Heart right ventricle (tissue), 16 donors: ENCODE measurements around the gene MAZ. TPM values are rescaled to one million over a fixed set of nuclear protein-coding genes. Genes with fewer than 3 reads are reported as not detected.
A peak's percentile ranks its signal among the peaks of the same experiment; 100 is the strongest.

Source experiments
- ATAC-seq, 8 donors: fragments of 200-7000 bp; cut with Tn5 transposase; one replicate each; pipeline ENCODE4 v1.9.1; 2020; ENCODE audit warnings: mild to moderate bottlenecking in 8 of 8, moderate library complexity in 8 of 8, moderate number of reproducible peaks in 1 of 8
- DNase-seq, 2 donors: peaks; one replicate each; pipeline ENCODE4 v3.0.0-alpha.2; 2020
- H3K27ac ChIP-seq, 10 donors: fragments of 200-600 bp; sonication (generic) in 2 of 10; one replicate each; pipeline versions ENCODE4 v1.5.0 to v1.8.0; 2020 to 2022; ENCODE audit warnings: mild to moderate bottlenecking in 3 of 10
- H3K27me3 ChIP-seq, 7 donors: fragments of 200-600 bp; one replicate each; pipeline ENCODE4 v1.8.0; 2021 to 2022; ENCODE audit warnings: mild to moderate bottlenecking in 2 of 7
- H3K36me3 ChIP-seq, 9 donors: fragments of 200-600 bp; sonication (generic) in 1 of 9; one replicate each; pipeline versions ENCODE4 v1.5.0 to v1.8.0; 2020 to 2022; ENCODE audit warnings: mild to moderate bottlenecking in 2 of 9
- H3K4me1 ChIP-seq, 9 donors: fragments of 200-600 bp; sonication (generic) in 1 of 9; one replicate each; pipeline versions ENCODE4 v1.5.0 to v1.8.0; 2020 to 2022; ENCODE audit warnings: mild to moderate bottlenecking in 4 of 9
- H3K4me3 ChIP-seq, 10 donors: fragments of 200-600 bp; sonication (generic) in 2 of 10; one replicate each; pipeline versions ENCODE4 v1.5.0 to v1.8.0; 2020 to 2022; ENCODE audit warnings: mild to moderate bottlenecking in 7 of 10, moderate library complexity in 2 of 10
- H3K9me3 ChIP-seq, 11 donors: fragments of 200-600 bp in 10 of 11; sonication (generic) in 2 of 11; one replicate each; pipeline versions ENCODE4 v1.5.0 to v1.8.0; 2013 to 2022; ENCODE audit warnings: mild to moderate bottlenecking in 2 of 11, control low read depth in 1 of 11, moderate library complexity in 1 of 11
- WGBS, 2 donors: extraction: QIAGEN DNeasy Blood & Tissue Kit; methylation state at CpG; one replicate each; pipeline ENCODE4 v1.1.7; 2013; ENCODE audit warnings: inconsistent platforms in 1 of 2; 5-methylcytosine and 5-hydroxymethylcytosine counted together
- intact Hi-C, 10 donors: fragments of 100-400 bp; cut with DNase I; formaldehyde crosslinking; loops; one replicate each; pipeline versions ENCODE4 v1.11.1 to v1.14.2; 2022
- polyA plus RNA-seq, 2 donors: library from polyadenylated mRNA; stranded (reverse); fragments of 200-250 nt; gene quantifications; one replicate each; pipeline ENCODE4 v1.2.3, GENCODE V29; 2013
- total RNA-seq, 10 donors: library from RNA; stranded (reverse); fragmentation: NEBNext Ultra II Directional in 3 of 10; extraction: Animal tissue kit (Norgen Biotek cat#: 25700) in 3 of 10; gene quantifications; one replicate each; pipeline versions ENCODE4 v1.2.1 to v1.2.4, GENCODE V29; 2021 to 2023
- TF ChIP-seq, protein P1 (sequence below), 9 donors: fragments of 200-600 bp; sonication (generic) in 2 of 9; IDR thresholded peaks; one replicate each; pipeline versions ENCODE4 v1.5.0 to v1.8.0; 2021 to 2022; ENCODE audit warnings: antibody characterized with exemption in 9 of 9, mild to moderate bottlenecking in 5 of 9, moderate library complexity in 1 of 9
- donor health status: Arrhythmogenic right ventricular cardiomyopathy.
- donor health status: ischemic (EF 13 %, LVEDD 7.1; RV severe dilation, severe dysfunction).
- donor health status: healthy with polysubstance abuse.
- donor health status: DM: no; HTN: yes; CAD: no.
- donor health status: DM: no; HTN: no; CAD: no.
- donor health status: ischemic (EF 25% LVEDD 6.9; RV normal size, moderate dysfunction).
- donor health status: ischemic (EF 25% LVEDD 5.7; RV mildly dilated, moderate dysfunction).
- donor health status: healthy.
- donor health status: DM: yes; HTN: yes; CAD: no.
- donor health status: Ischemic cardiomyopathy.
- donor health status: ischemic (EF 35%, LVEDD 5.7; RV mildly dilated, moderate dysfunction).
- donor health status: nonischemic (EF 11% LVEDD 7.7; RV severe dilation, severe dysfunction).
- donor health status: DM: yes; HTN: yes; CAD: no.
- donor health status: PGD.
- donor health status: ischemic (EF 29% LVEDD 5.4; RV normal size, mild dysfunction).
- donor health status: nonischemic (EF 23%, LVEDD 6.1; RV moderate dilation, normal function).

The MAZ gene
- total and polyA plus RNA-seq, 12 donors, result 44.2 to 115 (median 66.3) TPM

DNA sequence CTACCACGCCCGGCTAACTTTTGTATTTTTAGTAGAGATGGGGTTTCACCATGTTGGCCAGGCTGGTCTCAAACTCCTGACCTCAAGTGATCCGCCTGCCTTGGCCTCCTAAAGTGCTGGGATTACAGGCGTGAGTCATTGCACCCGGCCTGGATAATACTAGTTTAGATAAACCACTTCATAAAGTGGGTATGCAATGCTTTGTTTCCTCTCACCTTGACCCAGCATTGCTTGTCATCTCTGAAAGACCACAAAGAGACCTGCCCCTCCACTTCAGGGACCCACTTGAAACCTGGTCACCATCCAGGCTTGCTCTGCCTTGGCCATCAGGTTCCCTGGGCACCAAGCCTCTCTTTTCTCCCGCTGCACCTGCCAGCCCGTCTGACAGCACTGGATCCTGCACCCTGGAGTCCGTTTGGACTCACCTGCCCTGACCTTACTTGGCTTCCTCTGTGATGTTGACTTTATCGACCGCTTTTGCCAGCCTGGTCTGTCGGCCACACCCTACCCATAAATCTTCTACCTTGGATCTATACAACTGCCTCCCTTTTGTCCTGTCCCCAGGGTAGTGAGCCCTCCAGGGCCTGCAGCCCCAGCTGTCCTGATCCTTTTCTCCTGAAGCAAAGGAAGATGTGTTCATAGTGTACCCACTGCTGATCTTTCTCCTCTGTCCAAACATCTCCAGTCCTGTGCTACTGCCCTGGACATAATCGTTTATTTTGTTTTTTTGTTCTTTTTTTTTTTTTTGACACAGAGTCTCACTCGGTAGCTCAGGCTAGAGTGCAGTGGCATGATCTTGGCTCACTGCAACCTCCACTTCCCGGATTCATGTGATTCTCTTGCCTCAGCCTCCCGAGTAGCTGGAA is 40.9 kb upstream of the MAZ start:
- H3K27ac ChIP-seq, result no peak overlapping the region

GRCh38 chr16:29766571-29766970 is 39.8 kb upstream of the MAZ start:
- intact Hi-C loops, result no loop called here
- WGBS, 2 donors, result 89 to 90% methylated on average over 3 of the region's 3 CpGs
- DNase-seq (no peak), ATAC-seq (no peak)
- H3K27me3 ChIP-seq, result peaks cover 0 to 9% (median 0%) of the 10 kb centered on the region in 7 donors
- TF ChIP-seq, protein P1, sequence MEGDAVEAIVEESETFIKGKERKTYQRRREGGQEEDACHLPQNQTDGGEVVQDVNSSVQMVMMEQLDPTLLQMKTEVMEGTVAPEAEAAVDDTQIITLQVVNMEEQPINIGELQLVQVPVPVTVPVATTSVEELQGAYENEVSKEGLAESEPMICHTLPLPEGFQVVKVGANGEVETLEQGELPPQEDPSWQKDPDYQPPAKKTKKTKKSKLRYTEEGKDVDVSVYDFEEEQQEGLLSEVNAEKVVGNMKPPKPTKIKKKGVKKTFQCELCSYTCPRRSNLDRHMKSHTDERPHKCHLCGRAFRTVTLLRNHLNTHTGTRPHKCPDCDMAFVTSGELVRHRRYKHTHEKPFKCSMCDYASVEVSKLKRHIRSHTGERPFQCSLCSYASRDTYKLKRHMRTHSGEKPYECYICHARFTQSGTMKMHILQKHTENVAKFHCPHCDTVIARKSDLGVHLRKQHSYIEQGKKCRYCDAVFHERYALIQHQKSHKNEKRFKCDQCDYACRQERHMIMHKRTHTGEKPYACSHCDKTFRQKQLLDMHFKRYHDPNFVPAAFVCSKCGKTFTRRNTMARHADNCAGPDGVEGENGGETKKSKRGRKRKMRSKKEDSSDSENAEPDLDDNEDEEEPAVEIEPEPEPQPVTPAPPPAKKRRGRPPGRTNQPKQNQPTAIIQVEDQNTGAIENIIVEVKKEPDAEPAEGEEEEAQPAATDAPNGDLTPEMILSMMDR (IDR thresholded peaks at IDR 0.05), result no peak
- H3K4me3 ChIP-seq, result no peak overlapping the region
- no peaks in the 10 kb centered on the region for H3K4me1 ChIP-seq
- no peaks in the 10 kb centered on the region for H3K9me3 ChIP-seq
- H3K36me3 ChIP-seq, result no peaks in the 10 kb centered on the region
- H3K27ac ChIP-seq, result no peak overlapping the region

More for the DNA sequence above, 40.9 kb upstream of the MAZ start:
- TF ChIP-seq, protein P1 (IDR thresholded peaks at IDR 0.05), result no peak
- Histone ChIP-seq H3K27me3 (peaks cover 0 to 11% (median 0%) of the 10 kb centered on the region in 7 donors), H3K4me3 (no peak overlapping the region), H3K4me1 (no peaks in the 10 kb centered on the region), H3K36me3 (no peaks in the 10 kb centered on the region), H3K9me3 (no peaks in the 10 kb centered on the region)
- ATAC-seq (peak in 2 of 8 donors; percentile 65 to 71), DNase-seq (no peak)
- intact Hi-C loops, result no loop called here
- 61 to 70% methylated on average over 15 of the region's 15 CpGs for WGBS, 2 donors

DNA sequence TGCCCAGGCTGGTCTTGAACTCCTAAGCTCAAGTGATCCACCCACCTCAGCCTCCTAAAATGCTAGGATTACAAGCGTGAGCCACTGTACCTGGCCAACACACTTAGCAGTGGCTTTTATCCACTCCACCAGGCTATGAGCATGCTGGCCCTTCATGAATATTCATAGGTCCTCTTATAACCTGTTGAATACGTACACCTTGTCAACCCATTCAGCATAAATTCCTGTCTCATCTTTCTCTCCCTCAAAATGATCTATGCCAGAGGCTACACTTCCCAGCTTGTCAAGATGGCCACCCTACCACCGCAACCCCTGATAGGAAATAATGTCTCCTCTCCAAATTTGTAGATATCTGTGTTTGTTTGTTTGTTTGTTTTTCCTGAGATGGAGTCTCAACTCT is 39.3 kb upstream of the MAZ start:
- 87 to 90% methylated on average over 3 of the region's 3 CpGs for WGBS, 2 donors
- H3K4me1 ChIP-seq, result no peaks in the 10 kb centered on the region
- peaks cover 0 to 8% (median 0%) of the 10 kb centered on the region in 7 donors for H3K27me3 ChIP-seq
- intact Hi-C loops, result no loop called here
- no peak for ATAC-seq
- H3K4me3 ChIP-seq, result no peak overlapping the region
- no peaks in the 10 kb centered on the region for H3K9me3 ChIP-seq
- no peak overlapping the region for H3K27ac ChIP-seq
- no peaks in the 10 kb centered on the region for H3K36me3 ChIP-seq
- TF ChIP-seq, protein P1 (IDR thresholded peaks at IDR 0.05), result no peak
- DNase-seq, result no peak

- WGBS, 2 donors, result 83 to 84% methylated on average over 2 of the region's 2 CpGs
- Histone ChIP-seq H3K27me3 (peaks cover 0 to 2% (median 0%) of the 10 kb centered on the region in 7 donors), H3K4me3 (no peak overlapping the region), H3K36me3 (no peaks in the 10 kb centered on the region), H3K9me3 (no peaks in the 10 kb centered on the region), H3K4me1 (peaks cover 0 to 3% (median 0%) of the 10 kb centered on the region in 9 donors), H3K27ac (no peak overlapping the region)
- TF ChIP-seq, protein P1 (IDR thresholded peaks at IDR 0.05), result no peak
- ATAC-seq (no peak), DNase-seq (no peak)
- intact Hi-C loops, result no loop called here
Measured at GRCh38 chr16:29769507-29769906, 36.8 kb upstream of the MAZ start.
